NCI-H128 (cell line): ENCODE data around the gene THSD7B.
"Not testable (repeated sequence)": the region's sequence is repeated elsewhere in the genome, so short reads cannot be mapped to it uniquely, and the experiment has no call there.

Experiments used
- DNase-seq: peaks from one replicate; lab custom pipeline; 2025; ENCODE audit not compliant: unreplicated experiment; lab: John Stamatoyannopoulos, UW

The THSD7B gene

GRCh38 chr2:137670111-137670510 lies 904.8 kb downstream of the THSD7B start:
- no peak for DNase-seq

- DNase-seq, result no peak
Measured at GRCh38 chr2:137672989-137673552, 907.7 kb downstream of the THSD7B start.

GRCh38 chr2:137674991-137675390 lies 909.6 kb downstream of the THSD7B start:
- DNase-seq, result no peak

GRCh38 chr2:137675584-137676327 lies 910.4 kb downstream of the THSD7B start:
- DNase-seq, result no peak

GRCh38 chr2:137676346-137676745 lies 911.0 kb downstream of the THSD7B start:
- no peak for DNase-seq

- DNase-seq, result no peak
Measured at GRCh38 chr2:137677466-137677865, 912.1 kb downstream of the THSD7B start.

- no peak for DNase-seq
Measured at GRCh38 chr2:137689549-137689948, 924.2 kb downstream of the THSD7B start.

- DNase-seq, result no peak
Measured at GRCh38 chr2:137693534-137693933, 928.2 kb downstream of the THSD7B start.

GRCh38 chr2:137696916-137697315 lies 931.6 kb downstream of the THSD7B start:
- no peak for DNase-seq

GRCh38 chr2:137700250-137700649 lies 934.9 kb downstream of the THSD7B start:
- DNase-seq, result not testable (repeated sequence)

- DNase-seq, result no peak
Measured at GRCh38 chr2:137700681-137701080, 935.3 kb downstream of the THSD7B start.

GRCh38 chr2:137705296-137705695 lies 940.0 kb downstream of the THSD7B start:
- no peak for DNase-seq

GRCh38 chr2:137706786-137707613 lies 941.7 kb downstream of the THSD7B start:
- no peak for DNase-seq

- no peak for DNase-seq
Measured at GRCh38 chr2:137708311-137708710, 943.0 kb downstream of the THSD7B start.

- no peak for DNase-seq
Measured at GRCh38 chr2:137715731-137716191, 950.4 kb downstream of the THSD7B start.

GRCh38 chr2:137718786-137719185 lies 953.4 kb downstream of the THSD7B start:
- no peak for DNase-seq

- no peak for DNase-seq
Measured at GRCh38 chr2:137721733-137722132, 956.4 kb downstream of the THSD7B start.

GRCh38 chr2:137724912-137725311 lies 959.6 kb downstream of the THSD7B start:
- DNase-seq, result no peak
